Transverse colon (tissue), 4 donors: ENCODE measurements around the gene PGM5. TPM values are rescaled to one million over a fixed set of nuclear protein-coding genes. Genes with fewer than 3 reads are reported as not detected.

Experiments
- DNase-seq: peaks from one replicate; pipeline ENCODE4 v3.0.0-alpha.2; 2019
- H3K27ac ChIP-seq, 4 donors: fragments of 200-600 bp; sonication (generic); 2 replicates each; pipeline ENCODE4 v1.5.1; 2016 to 2018; ENCODE audit warnings: inconsistent platforms in 4 of 4
- H3K27me3 ChIP-seq: fragments of 200-600 bp; sonication (generic); 2 replicates; pipeline ENCODE4 v1.5.1; 2017; ENCODE audit warnings: inconsistent platforms
- H3K36me3 ChIP-seq, 4 donors: fragments of 200-600 bp; sonication (generic); 2 replicates each; pipeline ENCODE4 v1.5.1; 2017 to 2019; ENCODE audit warnings: inconsistent platforms in 4 of 4
- H3K4me1 ChIP-seq, 4 donors: fragments of 200-600 bp; sonication (generic); 2 replicates each; pipeline ENCODE4 v1.5.1; 2017 to 2020; ENCODE audit warnings: inconsistent platforms in 4 of 4
- H3K4me3 ChIP-seq, 4 donors: fragments of 200-600 bp; sonication (generic); 1 replicate in 1 of 4; 2 replicates in 3 of 4; pipeline versions ENCODE4 v1.5.1 to v1.6.1; 2017 to 2019; ENCODE audit warnings: inconsistent platforms in 4 of 4
- H3K9me3 ChIP-seq, 2 donors: fragments of 200-600 bp; sonication (generic); 2 replicates each; pipeline ENCODE4 v1.5.1; 2017 to 2019; ENCODE audit warnings: inconsistent platforms in 2 of 2
- CTCF ChIP-seq, 5 experiments: fragments of 200-600 bp in 3 of 5; fragments of 450-650 bp in 2 of 5; sonication (generic) in 3 of 5; IDR thresholded peaks; 1 replicate in 2 of 5; 2 replicates in 3 of 5; pipeline ENCODE4 v1.5.1; 2016 to 2017; ENCODE audit warnings: antibody characterized with exemption in 5 of 5, inconsistent platforms in 3 of 5, mild to moderate bottlenecking in 2 of 5, moderate library complexity in 1 of 5
- EP300 ChIP-seq: sonication (generic); formaldehyde crosslinking; IDR thresholded peaks from one replicate; pipeline ENCODE4 v1.6.1; 2017; ENCODE audit warnings: antibody characterized with exemption, low read depth
- POLR2A ChIP-seq: fragments of 450-650 bp; IDR thresholded peaks from one replicate; pipeline ENCODE4 v1.6.1; 2016; ENCODE audit warnings: antibody characterized with exemption, mild to moderate bottlenecking, moderate library complexity
- POLR2AphosphoS5 ChIP-seq, 3 donors: sonication (generic); formaldehyde crosslinking; IDR thresholded peaks; one replicate each; pipeline ENCODE4 v1.6.1; 2016; ENCODE audit warnings: antibody characterized with exemption in 3 of 3
- WGBS, 2 donors: methylation state at CpG; one replicate each; pipeline ENCODE4 v1.1.5; 2018; ENCODE audit warnings: low coverage in 1 of 2; 5-methylcytosine and 5-hydroxymethylcytosine counted together
- in situ Hi-C, 4 donors: fragments of 200-750 bp; cut with MboI; loops; one replicate each; pipeline versions ENCODE4 v1.15.0 to v1.15.1; 2017; ENCODE audit warnings: low sequenced_read_pairs in 3 of 4, low pct_ligation_motif_present in 1 of 4, low pct_unique_long_range_greater_than_20kb in 1 of 4
- intact Hi-C: fragments of 100-400 bp; cut with DNase I; formaldehyde crosslinking; loops from one replicate; pipeline ENCODE4 v1.15.1; 2023; ENCODE audit warnings: low total_unique reads
- total RNA-seq, 4 donors: library from RNA; depleted of rRNA; stranded (reverse); fragments of >200 nt; gene quantifications; one replicate each; pipeline ENCODE4 v1.1.0, GENCODE V29; 2016

The PGM5 gene
- total RNA-seq, 4 donors from 2014 or later: 78.2 to 94.9 (median 89.4) TPM

GRCh38 chr9:68493958-68494577 is 137.7 kb downstream of the PGM5 start:
- Histone ChIP-seq H3K27ac (peak overlapping the region; percentile 30 to 57 (median 52)), H3K9me3 (no peaks in the 10 kb centered on the region), H3K36me3 (no peaks in the 10 kb centered on the region), H3K4me3 (no peak overlapping the region), H3K4me1 (peaks cover 0 to 11% (median 3%) of the 10 kb centered on the region in 4 donors), H3K27me3 (no peaks in the 10 kb centered on the region)
- no peak for DNase-seq
- in situ Hi-C loops (no loop called here), intact Hi-C loops (no loop called here)
- TF ChIP-seq POLR2A: no peak
- no peak for TF ChIP-seq POLR2AphosphoS5 (IDR thresholded peaks at IDR 0.05)
- no peak for TF ChIP-seq EP300
- TF ChIP-seq CTCF (IDR thresholded peaks at IDR 0.05): no peak
- 56 to 74% methylated on average over 3 of the region's 3 CpGs for WGBS, 2 donors

DNA sequence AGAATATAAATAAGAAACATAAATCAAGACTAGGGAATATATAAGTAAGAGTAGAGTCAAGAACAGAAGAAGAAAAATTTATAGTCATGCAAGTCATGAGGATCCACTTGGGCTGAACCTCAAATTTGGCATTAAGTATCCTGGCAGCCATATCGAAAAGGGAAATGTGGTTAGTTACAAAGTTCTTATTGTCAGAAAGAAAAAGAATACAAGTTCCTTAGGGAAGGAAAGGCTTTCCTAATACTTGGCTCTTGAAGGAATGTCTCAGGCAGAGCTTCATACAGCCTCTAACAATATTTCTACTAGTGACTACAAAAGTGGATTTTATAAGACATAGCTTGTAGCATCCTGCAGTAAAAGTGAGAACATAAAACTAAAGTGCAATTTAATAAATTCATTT is 138.8 kb downstream of the PGM5 start:
- no peaks in the 10 kb centered on the region for H3K27me3 ChIP-seq
- peak overlapping the region in 3 of 4 donors; percentile 47 to 57 (median 57) for H3K27ac ChIP-seq
- in situ Hi-C loops: no loop called here
- TF ChIP-seq POLR2A (no peak), EP300 (no peak), CTCF (IDR thresholded peaks at IDR 0.05) (no peak), POLR2AphosphoS5 (IDR thresholded peaks at IDR 0.05) (no peak)
- DNase-seq: no peak
- H3K9me3 ChIP-seq: no peaks in the 10 kb centered on the region
- no peak overlapping the region for H3K4me3 ChIP-seq
- WGBS, 2 donors: 66 to 94% methylated on average over 1 of the region's 1 CpG
- intact Hi-C loops: no loop called here
- H3K4me1 ChIP-seq: peaks cover 0 to 11% (median 3%) of the 10 kb centered on the region in 4 donors
- no peaks in the 10 kb centered on the region for H3K36me3 ChIP-seq

- Histone ChIP-seq H3K4me1 (peaks cover 0 to 11% (median 3%) of the 10 kb centered on the region in 4 donors), H3K9me3 (no peaks in the 10 kb centered on the region), H3K4me3 (no peak overlapping the region), H3K27me3 (no peaks in the 10 kb centered on the region), H3K36me3 (no peaks in the 10 kb centered on the region), H3K27ac (peak overlapping the region in 3 of 4 donors; percentile 47 to 57 (median 47))
- intact Hi-C loops (no loop called here), in situ Hi-C loops (no loop called here)
- DNase-seq: no peak
- TF ChIP-seq POLR2A: no peak
- no peak for TF ChIP-seq CTCF (IDR thresholded peaks at IDR 0.05)
- TF ChIP-seq POLR2AphosphoS5 (IDR thresholded peaks at IDR 0.05): no peak
- TF ChIP-seq EP300: no peak
Measured at GRCh38 chr9:68496356-68496755, 139.9 kb downstream of the PGM5 start.

GRCh38 chr9:68497629-68498028 is 141.2 kb downstream of the PGM5 start:
- DNase-seq: no peak
- H3K4me3 ChIP-seq: no peak overlapping the region
- WGBS, 2 donors: 92% methylated on average over 1 of the region's 1 CpG; no CpG with 5 or more reads in 1 of the 2 donors
- intact Hi-C loops: no loop called here
- no peaks in the 10 kb centered on the region for H3K9me3 ChIP-seq
- in situ Hi-C loops: no loop called here
- H3K27ac ChIP-seq: peak overlapping the region in 2 of 4 donors; percentile 20 to 47
- no peaks in the 10 kb centered on the region for H3K36me3 ChIP-seq
- peaks cover 0 to 11% (median 3%) of the 10 kb centered on the region in 4 donors for H3K4me1 ChIP-seq
- H3K27me3 ChIP-seq: no peaks in the 10 kb centered on the region
- no peak for TF ChIP-seq CTCF (IDR thresholded peaks at IDR 0.05)
- no peak for TF ChIP-seq POLR2A
